ENCODE results near the gene ANKRD60. TPM values are rescaled to one million over a fixed set of nuclear protein-coding genes. Genes with fewer than 3 reads are reported as not detected.

The ANKRD60 gene
- total and polyA plus RNA-seq, 11 donors, result not detected

DNA sequence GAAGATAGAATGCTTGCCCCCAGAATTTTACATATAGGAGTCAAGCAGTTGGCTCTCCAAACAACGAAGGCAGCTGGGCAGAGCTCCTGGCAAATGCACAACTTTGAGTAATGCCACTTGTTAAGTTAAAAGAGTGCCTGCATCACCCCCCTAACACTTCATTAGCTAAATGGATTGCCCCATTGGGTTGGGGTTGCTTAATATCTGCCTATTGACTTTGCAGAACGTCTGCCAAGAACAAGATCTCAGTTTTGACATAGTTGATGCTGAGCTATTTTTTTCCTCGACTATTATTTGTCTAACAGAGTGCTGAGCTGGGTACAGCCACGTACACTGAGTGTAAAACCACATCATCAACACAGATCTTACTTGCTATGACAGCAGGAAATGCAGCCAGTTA lies 12.1 kb downstream of the ANKRD60 start:
- WGBS, 4 donors, result 52 to 62% (median 57%) methylated on average over 4 of the region's 4 CpGs
- intact Hi-C loops (cut with DNase I), result loop anchor here in 1 of 10 donors (10.0 kb wide), 1 partner anchor 832 kb away; no protein-coding TSS in a partner anchor
- no peak for TF ChIP-seq POLR2A (IDR thresholded peaks at IDR 0.05)
- TF ChIP-seq, protein P1, sequence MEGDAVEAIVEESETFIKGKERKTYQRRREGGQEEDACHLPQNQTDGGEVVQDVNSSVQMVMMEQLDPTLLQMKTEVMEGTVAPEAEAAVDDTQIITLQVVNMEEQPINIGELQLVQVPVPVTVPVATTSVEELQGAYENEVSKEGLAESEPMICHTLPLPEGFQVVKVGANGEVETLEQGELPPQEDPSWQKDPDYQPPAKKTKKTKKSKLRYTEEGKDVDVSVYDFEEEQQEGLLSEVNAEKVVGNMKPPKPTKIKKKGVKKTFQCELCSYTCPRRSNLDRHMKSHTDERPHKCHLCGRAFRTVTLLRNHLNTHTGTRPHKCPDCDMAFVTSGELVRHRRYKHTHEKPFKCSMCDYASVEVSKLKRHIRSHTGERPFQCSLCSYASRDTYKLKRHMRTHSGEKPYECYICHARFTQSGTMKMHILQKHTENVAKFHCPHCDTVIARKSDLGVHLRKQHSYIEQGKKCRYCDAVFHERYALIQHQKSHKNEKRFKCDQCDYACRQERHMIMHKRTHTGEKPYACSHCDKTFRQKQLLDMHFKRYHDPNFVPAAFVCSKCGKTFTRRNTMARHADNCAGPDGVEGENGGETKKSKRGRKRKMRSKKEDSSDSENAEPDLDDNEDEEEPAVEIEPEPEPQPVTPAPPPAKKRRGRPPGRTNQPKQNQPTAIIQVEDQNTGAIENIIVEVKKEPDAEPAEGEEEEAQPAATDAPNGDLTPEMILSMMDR (IDR thresholded peaks at IDR 0.05), result no peak
- H3K27me3 ChIP-seq, result peaks cover 0 to 43% (median 11%) of the 10 kb centered on the region in 9 donors
- no peak overlapping the region for H3K27ac ChIP-seq
- H3K9me3 ChIP-seq, result peaks cover 0 to 15% (median 0%) of the 10 kb centered on the region in 12 donors
- no peak overlapping the region for H3K4me3 ChIP-seq
- DNase-seq (no peak), ATAC-seq (no peak)
- no peaks in the 10 kb centered on the region for H3K4me1 ChIP-seq
- no peaks in the 10 kb centered on the region for H3K36me3 ChIP-seq

DNA sequence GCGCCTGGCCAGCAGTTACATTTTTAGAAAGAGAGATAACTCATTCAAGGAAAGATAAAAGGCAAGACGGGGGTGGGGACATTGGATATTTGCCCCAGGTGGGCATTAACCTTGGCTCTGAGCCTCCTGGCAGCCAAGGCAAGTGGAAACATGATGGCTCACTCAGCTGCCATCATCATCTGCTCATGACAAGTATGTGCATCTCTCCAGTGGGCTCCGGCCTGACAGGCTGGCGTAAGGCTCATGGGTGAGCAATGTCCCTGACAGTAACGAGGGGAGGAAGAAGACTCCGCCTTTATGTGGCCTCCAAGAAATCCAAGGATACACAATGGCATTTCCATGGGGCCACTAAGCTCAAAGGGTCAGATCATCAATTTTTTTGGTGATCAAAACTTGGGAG lies 13.3 kb downstream of the ANKRD60 start:
- Histone ChIP-seq H3K4me1 (peaks cover 0 to 1% (median 0%) of the 10 kb centered on the region in 12 donors), H3K27me3 (peaks cover 0 to 47% (median 14%) of the 10 kb centered on the region in 9 donors), H3K9me3 (peaks cover 0 to 15% (median 0%) of the 10 kb centered on the region in 12 donors), H3K36me3 (no peaks in the 10 kb centered on the region), H3K4me3 (no peak overlapping the region), H3K27ac (no peak overlapping the region)
- 78 to 90% (median 84%) methylated on average over 6 of the region's 6 CpGs for WGBS, 4 donors
- DNase-seq, result no peak
- ATAC-seq, result no peak
- TF ChIP-seq POLR2A (IDR thresholded peaks at IDR 0.05), result no peak
- TF ChIP-seq, protein P1 (IDR thresholded peaks at IDR 0.05), result no peak
- intact Hi-C loops (cut with DNase I), result loop anchor here in 1 of 10 donors (10.0 kb wide), 1 partner anchor 830 kb away; no protein-coding TSS in a partner anchor

DNA sequence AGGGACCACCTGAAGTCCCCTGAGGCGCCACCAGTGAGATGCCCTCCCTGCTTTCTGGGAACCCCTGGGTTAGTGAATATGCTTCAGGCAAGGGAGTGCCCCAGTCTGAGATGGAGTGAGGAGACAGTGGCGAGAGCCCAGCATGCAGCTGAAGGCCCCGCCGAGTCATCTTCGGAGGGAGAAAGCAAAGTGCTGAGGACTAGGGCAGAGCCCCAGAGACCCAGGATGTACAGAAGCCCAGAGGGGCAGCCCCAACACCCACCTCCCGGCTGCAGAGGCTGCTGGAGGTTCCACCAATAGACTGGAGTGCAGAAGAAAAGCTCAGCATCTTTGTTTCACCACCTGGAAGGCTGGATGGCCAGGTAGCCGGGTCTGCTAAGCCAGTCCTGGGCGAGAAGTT lies 14.1 kb downstream of the ANKRD60 start:
- Histone ChIP-seq H3K4me1 (peaks cover 0 to 6% (median 0%) of the 10 kb centered on the region in 12 donors), H3K27me3 (peaks cover 0 to 41% (median 13%) of the 10 kb centered on the region in 9 donors), H3K27ac (no peak overlapping the region), H3K36me3 (no peaks in the 10 kb centered on the region), H3K4me3 (no peak overlapping the region), H3K9me3 (peaks cover 0 to 11% (median 0%) of the 10 kb centered on the region in 12 donors)
- DNase-seq (no peak), ATAC-seq (no peak)
- 77 to 85% (median 83%) methylated on average over 7 to 8 of the region's 8 CpGs for WGBS, 4 donors
- TF ChIP-seq POLR2A (IDR thresholded peaks at IDR 0.05), result no peak
- intact Hi-C loops (cut with DNase I), result loop anchor here in 4 of 10 donors (5.0 to 10.0 kb wide), 2 partner anchors 702 to 830 kb away; no protein-coding TSS in a partner anchor

DNA sequence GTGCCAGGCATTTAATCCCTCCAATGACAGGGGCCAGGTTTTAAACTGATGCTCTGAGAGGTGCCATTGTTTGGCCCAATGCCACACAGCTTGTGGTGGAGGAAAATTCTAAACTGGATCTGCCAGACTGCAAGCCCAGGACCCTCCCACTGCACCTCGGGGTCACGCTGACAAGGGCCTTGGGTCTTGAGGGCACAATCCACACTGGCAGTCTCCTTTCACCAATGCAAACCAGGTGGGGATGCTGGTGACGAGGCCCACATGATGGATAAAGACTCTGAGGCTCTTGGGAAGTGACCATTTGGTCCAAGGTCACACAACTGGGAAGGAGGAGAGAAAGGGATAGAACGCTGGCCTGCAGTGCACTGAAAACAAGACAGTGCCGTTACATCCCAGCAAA lies 14.7 kb downstream of the ANKRD60 start:
- peaks cover 0 to 35% (median 9%) of the 10 kb centered on the region in 9 donors for H3K27me3 ChIP-seq

More for the DNA sequence above, 14.7 kb downstream of the ANKRD60 start:
- 65 to 87% (median 80%) methylated on average over 5 of the region's 5 CpGs for WGBS, 4 donors
- TF ChIP-seq, protein P1 (IDR thresholded peaks at IDR 0.05), result no peak
- no peak for TF ChIP-seq POLR2A (IDR thresholded peaks at IDR 0.05)
- DNase-seq (no peak), ATAC-seq (no peak)
- Histone ChIP-seq H3K4me3 (no peak overlapping the region), H3K36me3 (no peaks in the 10 kb centered on the region), H3K4me1 (peaks cover 0 to 6% (median 0%) of the 10 kb centered on the region in 12 donors), H3K27ac (no peak overlapping the region), H3K9me3 (peaks cover 0 to 5% (median 0%) of the 10 kb centered on the region in 12 donors)
- intact Hi-C loops (cut with DNase I), result loop anchor here in 5 of 10 donors (2.0 to 10.0 kb wide), 3 partner anchors 699 to 829 kb away; no protein-coding TSS in a partner anchor
